GM12864 (cell line): ENCODE data around the gene HORMAD2.

Experiments
- DNase-seq: peaks from one replicate; pipeline ENCODE4 v3.0.0-alpha.2; 2011; ENCODE audit warnings: low read depth
- H3K4me3 ChIP-seq: 2 replicates; pipeline ENCODE4 v1.5.1; 2011; ENCODE audit warnings: mild to moderate bottlenecking, low read depth, low read length, control low read depth
- CTCF ChIP-seq: IDR thresholded peaks from 2 replicates; pipeline ENCODE4 v1.5.1; 2011; ENCODE audit warnings: low read depth, mild to moderate bottlenecking, moderate library complexity, low read length, control low read depth, inconsistent platforms; ENCODE audit errors: missing control alignments

HORMAD2 gene

DNA sequence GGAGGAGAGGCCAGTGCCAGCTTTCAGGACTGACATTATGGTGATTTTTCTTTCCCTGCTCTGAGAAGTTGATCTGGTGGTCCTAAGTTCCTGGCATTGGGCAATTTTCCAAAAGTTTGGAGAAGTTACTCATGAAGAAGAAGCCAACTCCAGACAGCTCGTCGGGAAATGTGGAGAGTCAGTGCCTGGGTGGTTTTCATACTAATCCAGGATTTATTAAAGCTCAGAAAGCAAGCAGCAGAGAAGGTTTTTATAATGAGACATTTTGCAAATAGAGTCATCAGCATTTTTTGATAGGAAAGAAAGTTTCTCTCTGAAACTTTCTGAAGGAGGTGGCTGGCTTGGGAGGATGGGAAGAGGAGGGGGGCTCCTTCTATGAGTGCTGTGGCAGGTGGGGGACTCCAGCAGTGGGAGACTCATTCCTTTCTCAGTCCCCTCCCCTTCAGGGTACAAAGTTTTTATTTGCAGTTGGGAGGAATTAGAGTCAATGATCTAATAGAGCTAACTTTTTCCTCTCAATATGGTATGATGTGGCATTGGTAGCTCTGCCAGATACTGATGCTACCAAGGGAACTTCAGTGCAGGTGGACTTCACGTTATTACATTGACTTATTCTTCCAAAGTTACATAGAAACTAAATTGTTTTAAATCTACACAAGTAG lies 110.9 kb downstream of the HORMAD2 start:
- TF ChIP-seq CTCF = no peak
- no peak for DNase-seq
- no peak overlapping the region for H3K4me3 ChIP-seq

GRCh38 chr22:30192427-30192826 lies 112.2 kb downstream of the HORMAD2 start:
- no peak for DNase-seq
- no peak overlapping the region for H3K4me3 ChIP-seq
- no peak for TF ChIP-seq CTCF

DNA sequence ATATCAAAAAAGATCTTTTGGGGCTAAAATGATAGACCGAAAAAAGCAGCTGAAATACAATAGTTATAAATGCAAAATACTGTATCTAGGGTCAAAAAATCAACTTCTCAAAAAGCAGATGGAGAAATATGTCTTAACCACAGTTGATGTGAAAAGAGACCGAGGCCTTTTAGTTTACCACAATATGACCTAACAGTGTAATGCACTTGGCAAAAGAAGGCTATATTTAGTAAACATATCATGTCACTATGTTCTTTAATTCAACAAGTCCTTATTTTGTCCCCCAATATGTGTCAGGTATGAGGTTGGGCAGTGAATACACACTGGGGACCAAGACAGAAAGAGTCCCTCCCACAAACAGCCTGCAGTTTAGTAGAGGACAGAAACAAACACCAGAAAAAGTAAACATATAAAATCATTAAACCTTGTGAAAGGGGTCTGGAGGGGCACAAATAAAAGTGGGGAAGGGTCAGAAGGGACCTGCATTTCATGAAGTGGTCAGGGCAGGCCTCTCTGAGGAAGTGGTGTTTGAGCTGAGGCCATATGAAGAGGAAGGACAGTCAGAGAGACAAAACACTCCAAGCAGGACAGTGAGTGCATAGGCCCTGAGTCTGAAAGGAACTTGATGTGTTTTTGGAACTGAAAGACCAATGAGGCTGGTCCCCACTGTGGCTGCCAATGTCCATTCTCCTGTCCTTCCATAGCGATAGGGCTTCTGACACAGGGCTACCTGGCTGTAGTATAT lies 112.9 kb downstream of the HORMAD2 start:
- no peak for TF ChIP-seq CTCF
- no peak overlapping the region for H3K4me3 ChIP-seq
- no peak for DNase-seq

DNA sequence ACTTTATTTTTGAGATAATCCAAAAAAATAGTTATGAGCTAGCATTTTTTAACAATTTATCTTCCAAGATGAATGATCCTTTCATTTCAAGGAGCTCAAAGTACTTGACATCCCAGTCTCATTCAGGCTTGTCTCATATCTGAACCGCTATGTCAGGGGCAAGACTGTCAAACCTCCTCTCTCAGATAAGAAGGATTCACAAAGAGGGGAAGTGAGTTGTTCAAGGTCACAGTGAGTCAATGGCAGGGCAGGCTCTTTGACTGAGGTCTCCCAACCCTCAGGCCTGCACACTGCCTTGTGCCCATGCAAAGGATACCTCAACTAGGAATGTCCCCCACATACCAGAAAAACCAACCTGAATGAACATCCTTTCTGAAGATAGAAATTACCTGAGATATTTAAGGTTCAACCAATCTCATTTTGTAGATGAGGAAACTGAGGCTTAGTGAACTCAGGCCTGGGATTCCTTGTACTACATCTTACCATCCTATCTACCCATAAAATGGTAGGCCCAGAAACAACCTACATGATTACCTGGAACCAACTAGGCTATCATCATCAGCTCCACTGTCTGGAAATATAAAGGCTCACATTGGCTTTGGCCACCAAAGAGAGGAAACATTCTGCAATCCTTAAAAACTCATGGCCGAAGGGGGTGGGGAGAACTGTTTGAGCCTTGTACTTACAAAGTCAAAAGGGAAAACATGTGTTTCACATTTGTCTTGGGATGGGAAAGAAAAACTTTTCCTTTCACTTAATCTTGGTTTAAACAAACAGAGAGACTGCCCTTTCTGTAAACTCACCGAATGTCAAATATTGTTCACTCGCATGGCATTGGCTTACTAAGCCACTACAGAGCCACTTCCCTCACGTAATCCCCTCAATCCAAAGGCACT lies 115.2 kb downstream of the HORMAD2 start:
- no peak overlapping the region for H3K4me3 ChIP-seq
- DNase-seq = no peak
- TF ChIP-seq CTCF = no peak

- TF ChIP-seq CTCF = no peak
- H3K4me3 ChIP-seq = no peak overlapping the region
- DNase-seq = no peak
These were observed 116.0 kb downstream of the HORMAD2 start for GRCh38 chr22:30196141-30196879.

GRCh38 chr22:30196880-30197336 lies 116.6 kb downstream of the HORMAD2 start:
- no peak for DNase-seq
- no peak overlapping the region for H3K4me3 ChIP-seq
- TF ChIP-seq CTCF = no peak
